Kidney (tissue), 14 donors: ENCODE results near the gene GPR37L1. TPM values are rescaled to one million over a fixed set of nuclear protein-coding genes. Genes with fewer than 3 reads are reported as not detected.

Experiments used
- DNase-seq, 5 donors: peaks; one replicate each; pipeline ENCODE4 v3.0.0-alpha.2; 2013 to 2020
- FAIRE-seq: peaks from 2 replicates; lab custom pipeline; 2012; peaks lifted over from hg19 to GRCh38; lab: Jason Lieb, UNC
- H3K27ac ChIP-seq, 2 donors: one replicate each; pipeline ENCODE4 v1.7.0; 2013; ENCODE audit warnings: low read depth in 2 of 2, low read length in 2 of 2, inconsistent platforms in 1 of 2
- H3K27me3 ChIP-seq: one replicate; pipeline ENCODE4 v1.7.1; 2013; ENCODE audit warnings: low read length, inconsistent platforms; ENCODE audit not compliant: control insufficient read depth, insufficient read depth
- H3K36me3 ChIP-seq, 3 donors: one replicate each; pipeline versions ENCODE4 v1.7.0 to v1.7.1; 2013; ENCODE audit warnings: low read length in 3 of 3, control low read depth in 1 of 3, inconsistent platforms in 1 of 3; ENCODE audit not compliant: insufficient read depth in 3 of 3, control insufficient read depth in 2 of 3
- H3K4me1 ChIP-seq, 3 donors: one replicate each; pipeline versions ENCODE4 v1.7.0 to v1.7.1; 2013; ENCODE audit warnings: low read length in 3 of 3, inconsistent platforms in 1 of 3, low read depth in 1 of 3; ENCODE audit not compliant: control insufficient read depth in 2 of 3, insufficient read depth in 2 of 3
- H3K4me3 ChIP-seq, 3 donors: one replicate each; pipeline versions ENCODE4 v1.7.0 to v1.8.1; 2013; ENCODE audit warnings: low read length in 3 of 3, control low read depth in 1 of 3, inconsistent platforms in 1 of 3
- H3K9ac ChIP-seq, 3 donors: one replicate each; pipeline versions ENCODE4 v1.7.0 to v1.7.1; 2013; ENCODE audit warnings: low read length in 3 of 3, control low read depth in 1 of 3, inconsistent platforms in 1 of 3
- H3K9me3 ChIP-seq, 3 donors: one replicate each; pipeline versions ENCODE4 v1.7.0 to v1.7.1; 2013; ENCODE audit warnings: low read length in 3 of 3, control low read depth in 1 of 3, inconsistent platforms in 1 of 3; ENCODE audit not compliant: control insufficient read depth in 2 of 3, insufficient read depth in 1 of 3
- intact Hi-C: fragments of 100-400 bp; cut with DNase I; formaldehyde crosslinking; loops from one replicate; pipeline ENCODE4 v1.11.1; 2022
- polyA plus RNA-seq: library from polyadenylated mRNA; stranded (reverse); fragments of 350-450 nt; fragmentation: Illumina TruSeq; extraction: RNeasy Lipid Tissue Mini Kit (QIAGEN cat#74804); gene quantifications from one replicate; pipeline ENCODE4 v1.2.3, GENCODE V29; 2014; ENCODE audit warnings: low read depth, low replicate concordance; ENCODE audit not compliant: insufficient read depth
- total RNA-seq: library from RNA; stranded (reverse); fragmentation: NEBNext Ultra II Directional; extraction: Animal tissue kit (Norgen Biotek cat#: 25700); gene quantifications from one replicate; pipeline ENCODE4 v1.2.1, GENCODE V29; 2021
- TF ChIP-seq, protein P1 (sequence below): IDR thresholded peaks from 3 replicates; pipeline ENCODE4 v1.5.1; 2012; ENCODE audit warnings: mild to moderate bottlenecking, moderate library complexity, borderline replicate concordance; ENCODE audit not compliant: insufficient read depth; ENCODE audit errors: extremely low read depth
- donor health status: control.
- donor health status: control.
- donor health status: control.
- donor health status: control.
- donor health status: control.
- donor health status: DM: yes; HTN: yes; CAD: no.
- donor health status: Normal renal cell carcinoma (clear cell type).

Gene GPR37L1
- total and polyA plus RNA-seq, 2 donors from 2014 or later = 0.13 TPM; not detected in 1

GRCh38 chr1:202161151-202162046 is 38.7 kb downstream of the GPR37L1 start:
- no peaks in the 10 kb centered on the region for H3K36me3 ChIP-seq

DNA sequence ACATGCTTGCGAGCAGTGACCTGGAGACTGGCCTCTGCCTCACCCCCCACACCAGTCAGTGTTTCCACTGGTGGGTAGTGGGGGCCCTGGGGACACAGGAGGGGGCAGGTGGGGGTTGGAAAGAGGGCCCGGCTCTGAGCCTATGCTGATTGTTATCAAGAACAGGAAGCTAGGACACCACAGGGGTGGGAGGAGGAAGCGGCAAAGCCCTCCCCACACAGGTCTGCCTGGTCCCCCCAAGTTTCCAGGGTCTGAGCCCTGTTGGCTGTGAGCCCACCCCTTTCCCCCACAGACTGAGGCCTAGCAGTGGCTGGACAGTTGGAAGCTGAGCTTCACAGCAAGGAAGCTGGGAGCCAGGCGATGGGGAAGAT is 39.3 kb downstream of the GPR37L1 start:
- FAIRE-seq (no peak), DNase-seq (peak in 1 of 5 donors; percentile 64)
- Histone ChIP-seq H3K27me3 (no peaks in the 10 kb centered on the region), H3K36me3 (no peaks in the 10 kb centered on the region), H3K27ac (no peak overlapping the region), H3K4me1 (peaks cover 0 to 17% (median 3%) of the 10 kb centered on the region in 3 donors), H3K9me3 (no peaks in the 10 kb centered on the region), H3K4me3 (no peak overlapping the region), H3K9ac (no peak overlapping the region)
- TF ChIP-seq, protein P1, sequence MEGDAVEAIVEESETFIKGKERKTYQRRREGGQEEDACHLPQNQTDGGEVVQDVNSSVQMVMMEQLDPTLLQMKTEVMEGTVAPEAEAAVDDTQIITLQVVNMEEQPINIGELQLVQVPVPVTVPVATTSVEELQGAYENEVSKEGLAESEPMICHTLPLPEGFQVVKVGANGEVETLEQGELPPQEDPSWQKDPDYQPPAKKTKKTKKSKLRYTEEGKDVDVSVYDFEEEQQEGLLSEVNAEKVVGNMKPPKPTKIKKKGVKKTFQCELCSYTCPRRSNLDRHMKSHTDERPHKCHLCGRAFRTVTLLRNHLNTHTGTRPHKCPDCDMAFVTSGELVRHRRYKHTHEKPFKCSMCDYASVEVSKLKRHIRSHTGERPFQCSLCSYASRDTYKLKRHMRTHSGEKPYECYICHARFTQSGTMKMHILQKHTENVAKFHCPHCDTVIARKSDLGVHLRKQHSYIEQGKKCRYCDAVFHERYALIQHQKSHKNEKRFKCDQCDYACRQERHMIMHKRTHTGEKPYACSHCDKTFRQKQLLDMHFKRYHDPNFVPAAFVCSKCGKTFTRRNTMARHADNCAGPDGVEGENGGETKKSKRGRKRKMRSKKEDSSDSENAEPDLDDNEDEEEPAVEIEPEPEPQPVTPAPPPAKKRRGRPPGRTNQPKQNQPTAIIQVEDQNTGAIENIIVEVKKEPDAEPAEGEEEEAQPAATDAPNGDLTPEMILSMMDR = no peak
- intact Hi-C loops = no loop called here

More at GRCh38 chr1:202161151-202162046, 38.7 kb downstream of the GPR37L1 start:
- Histone ChIP-seq H3K27me3 (no peaks in the 10 kb centered on the region), H3K4me3 (no peak overlapping the region), H3K9me3 (no peaks in the 10 kb centered on the region), H3K9ac (no peak overlapping the region), H3K4me1 (peaks cover 0 to 17% (median 3%) of the 10 kb centered on the region in 3 donors), H3K27ac (no peak overlapping the region)
- intact Hi-C loops = no loop called here
- peak in 1 of 5 donors; percentile 53 for DNase-seq
- FAIRE-seq = no peak
- TF ChIP-seq, protein P1 = no peak

GRCh38 chr1:202162418-202163280 is 39.9 kb downstream of the GPR37L1 start:
- peak in 3 of 5 donors; percentile 24 to 76 (median 73) for DNase-seq
- intact Hi-C loops = no loop called here
- TF ChIP-seq, protein P1 = no peak
- no peak overlapping the region for H3K4me3 ChIP-seq
- H3K27ac ChIP-seq = no peak overlapping the region
- H3K36me3 ChIP-seq = no peaks in the 10 kb centered on the region
- H3K4me1 ChIP-seq = peaks cover 0 to 17% (median 3%) of the 10 kb centered on the region in 3 donors
- no peaks in the 10 kb centered on the region for H3K27me3 ChIP-seq
- FAIRE-seq = no peak
- H3K9me3 ChIP-seq = no peaks in the 10 kb centered on the region
- no peak overlapping the region for H3K9ac ChIP-seq
